ENCODE measurements around the gene NRG2.

The NRG2 gene

GRCh38 chr5:139966856-139967255 is 76.2 kb downstream of the NRG2 start:
- FAIRE-seq, result no peak

- FAIRE-seq, result no peak
Observed at GRCh38 chr5:139964994-139965565, 78.0 kb downstream of the NRG2 start.

- FAIRE-seq, result no peak
Observed at GRCh38 chr5:139964266-139964993, 78.7 kb downstream of the NRG2 start.

GRCh38 chr5:139962445-139962844 is 80.7 kb downstream of the NRG2 start:
- no peak for FAIRE-seq

- no peak for FAIRE-seq
Observed at GRCh38 chr5:139961435-139962157, 81.5 kb downstream of the NRG2 start.

- no peak for FAIRE-seq
Observed at GRCh38 chr5:139960723-139961383, 82.2 kb downstream of the NRG2 start.

GRCh38 chr5:139958432-139959148 is 84.5 kb downstream of the NRG2 start:
- FAIRE-seq, result no peak

GRCh38 chr5:139956342-139956741 is 86.8 kb downstream of the NRG2 start:
- no peak for FAIRE-seq

GRCh38 chr5:139955616-139956273 is 87.4 kb downstream of the NRG2 start:
- no peak for FAIRE-seq

- no peak for FAIRE-seq
Observed at GRCh38 chr5:139955053-139955605, 88.0 kb downstream of the NRG2 start.

- FAIRE-seq, result no peak
Observed at GRCh38 chr5:139954462-139954861, 88.6 kb downstream of the NRG2 start.

GRCh38 chr5:139954022-139954421 is 89.1 kb downstream of the NRG2 start:
- no peak for FAIRE-seq

GRCh38 chr5:139952574-139952973 is 90.5 kb downstream of the NRG2 start:
- no peak for FAIRE-seq

GRCh38 chr5:139951983-139952382 is 91.1 kb downstream of the NRG2 start:
- no peak for FAIRE-seq

GRCh38 chr5:139951296-139951924 is 91.7 kb downstream of the NRG2 start:
- FAIRE-seq, result no peak

- FAIRE-seq, result no peak
Observed at GRCh38 chr5:139950436-139950835, 92.7 kb downstream of the NRG2 start.

- no peak for FAIRE-seq
Observed at GRCh38 chr5:139949710-139950109, 93.4 kb downstream of the NRG2 start.

GRCh38 chr5:139947727-139948126 is 95.4 kb downstream of the NRG2 start:
- FAIRE-seq, result no peak

GRCh38 chr5:139946440-139946839 is 96.7 kb downstream of the NRG2 start:
- no peak for FAIRE-seq

GRCh38 chr5:139946006-139946405 is 97.1 kb downstream of the NRG2 start:
- no peak for FAIRE-seq

GRCh38 chr5:139942243-139942642 is 100.9 kb downstream of the NRG2 start:
- no peak for FAIRE-seq

- FAIRE-seq, result no peak
Observed at GRCh38 chr5:139930406-139930805, 112.7 kb downstream of the NRG2 start.

All from islet of Langerhans (tissue), 1 donor.